ENCODE measurements around the gene CFAP299. TPM values are rescaled to one million over a fixed set of nuclear protein-coding genes. Genes with fewer than 3 reads are reported as not detected.
A peak's percentile ranks its signal among the peaks of the same experiment; 100 is the strongest.

Gene CFAP299
- total and polyA plus RNA-seq, 3 experiments from 2014 or later, result not detected

GRCh38 chr4:80500613-80501012 lies 165.1 kb downstream of the CFAP299 start:
- H3K4me1 Mint-ChIP-seq, result peaks cover 44 to 64% (median 58%) of the 10 kb centered on the region in 3 donors
- Histone ChIP-seq H3K27ac (ENCODE audit: low read depth, low read length) (no peak overlapping the region), H3K27me3 (ENCODE audit: insufficient read depth, low read length, poor library complexity, severe bottlenecking) (no peaks in the 10 kb centered on the region), H3K4me1 (ENCODE audit: insufficient read depth, low read length) (peaks cover 38% of the 10 kb centered on the region), H3K4me3 (ENCODE audit: low read length) (no peak overlapping the region), H3K36me3 (ENCODE audit: insufficient read depth, low read length) (no peaks in the 10 kb centered on the region), H3K9me3 (ENCODE audit: low read length) (no peaks in the 10 kb centered on the region)
- peak overlapping the region; percentile 32 to 86 (median 62) for H3K27ac Mint-ChIP-seq
- H3K27me3 Mint-ChIP-seq, result peaks cover 0 to 2% of the 10 kb centered on the region in 2 donors
- peak overlapping the region in 6 of 7 donors; percentile 6 to 56 (median 20) for H3K4me3 Mint-ChIP-seq
- H3K9me3 Mint-ChIP-seq, result peaks cover 6 to 16% (median 9%) of the 10 kb centered on the region in 5 donors
- POLR2A ChIA-PET, result no interaction called here
- DNase-seq, result peak in 3 of 5 donors; percentile 55 to 69 (median 66)
- CTCF ChIA-PET, result interaction anchor here (1.0 kb wide), 1 partner anchor 24 kb away, joined by 3 read pairs; no protein-coding TSS in a partner anchor
- H3K36me3 Mint-ChIP-seq, result peaks cover 0 to 23% (median 2%) of the 10 kb centered on the region in 3 donors

GRCh38 chr4:80507077-80507476 lies 171.5 kb downstream of the CFAP299 start:
- Histone ChIP-seq H3K4me1 (ENCODE audit: insufficient read depth, low read length) (peaks cover 18% of the 10 kb centered on the region), H3K27me3 (ENCODE audit: insufficient read depth, low read length, poor library complexity, severe bottlenecking) (no peaks in the 10 kb centered on the region), H3K4me3 (ENCODE audit: low read length) (no peak overlapping the region), H3K9me3 (ENCODE audit: low read length) (no peaks in the 10 kb centered on the region), H3K27ac (ENCODE audit: low read depth, low read length) (no peak overlapping the region), H3K36me3 (ENCODE audit: insufficient read depth, low read length) (no peaks in the 10 kb centered on the region)
- ChIA-PET POLR2A (no interaction called here), CTCF (no interaction called here)
- Mint-ChIP-seq H3K27me3 (peaks cover 0 to 2% of the 10 kb centered on the region in 2 donors), H3K9me3 (peaks cover 0 to 2% (median 0%) of the 10 kb centered on the region in 5 donors), H3K27ac (peak overlapping the region in 3 of 8 donors; percentile 10 to 58 (median 17)), H3K36me3 (peaks cover 0 to 2% (median 0%) of the 10 kb centered on the region in 3 donors), H3K4me3 (no peak overlapping the region), H3K4me1 (peaks cover 37 to 57% (median 46%) of the 10 kb centered on the region in 3 donors)
- no peak for DNase-seq

GRCh38 chr4:80507507-80507906 lies 172.0 kb downstream of the CFAP299 start:
- Mint-ChIP-seq H3K27me3 (peaks cover 0 to under 1% of the 10 kb centered on the region in 2 donors), H3K27ac (peak overlapping the region in 1 of 8 donors; percentile 35), H3K4me3 (peak overlapping the region in 1 of 7 donors; percentile 10), H3K9me3 (peaks cover 0 to 2% (median 0%) of the 10 kb centered on the region in 5 donors), H3K36me3 (peaks cover 0 to 2% (median 0%) of the 10 kb centered on the region in 3 donors), H3K4me1 (peaks cover 35 to 52% (median 42%) of the 10 kb centered on the region in 3 donors)
- no peaks in the 10 kb centered on the region for H3K27me3 ChIP-seq (ENCODE audit: insufficient read depth, low read length, poor library complexity, severe bottlenecking)
- ChIA-PET CTCF (no interaction called here), POLR2A (interaction anchor here (0.8 kb wide), 1 partner anchor 40 kb away, joined by 3 read pairs; no protein-coding TSS in a partner anchor)
- H3K4me1 ChIP-seq (ENCODE audit: insufficient read depth, low read length), result peaks cover 14% of the 10 kb centered on the region
- H3K9me3 ChIP-seq (ENCODE audit: low read length), result no peaks in the 10 kb centered on the region
- H3K4me3 ChIP-seq (ENCODE audit: low read length), result no peak overlapping the region
- H3K36me3 ChIP-seq (ENCODE audit: insufficient read depth, low read length), result no peaks in the 10 kb centered on the region
- H3K27ac ChIP-seq (ENCODE audit: low read depth, low read length), result no peak overlapping the region
- DNase-seq, result no peak

- Histone ChIP-seq H3K4me3 (ENCODE audit: low read length) (no peak overlapping the region), H3K27ac (ENCODE audit: low read depth, low read length) (no peak overlapping the region), H3K27me3 (ENCODE audit: insufficient read depth, low read length, poor library complexity, severe bottlenecking) (no peaks in the 10 kb centered on the region), H3K9me3 (ENCODE audit: low read length) (no peaks in the 10 kb centered on the region), H3K4me1 (ENCODE audit: insufficient read depth, low read length) (peaks cover 5% of the 10 kb centered on the region), H3K36me3 (ENCODE audit: insufficient read depth, low read length) (no peaks in the 10 kb centered on the region)
- no peak overlapping the region for H3K4me3 Mint-ChIP-seq
- no peaks in the 10 kb centered on the region for H3K36me3 Mint-ChIP-seq
- H3K27ac Mint-ChIP-seq, result no peak overlapping the region
- ChIA-PET CTCF (no interaction called here), POLR2A (no interaction called here)
- H3K27me3 Mint-ChIP-seq, result no peaks in the 10 kb centered on the region
- DNase-seq, result no peak
- H3K4me1 Mint-ChIP-seq, result peaks cover under 1 to 4% (median under 1%) of the 10 kb centered on the region in 3 donors
- no peaks in the 10 kb centered on the region for H3K9me3 Mint-ChIP-seq
Observed at GRCh38 chr4:80515496-80515895, 180.0 kb downstream of the CFAP299 start.

GRCh38 chr4:80521438-80521837 lies 185.9 kb downstream of the CFAP299 start:
- H3K4me3 ChIP-seq (ENCODE audit: low read length), result no peak overlapping the region
- ChIA-PET CTCF (no interaction called here), POLR2A (no interaction called here)
- no peaks in the 10 kb centered on the region for H3K9me3 ChIP-seq (ENCODE audit: low read length)
- no peaks in the 10 kb centered on the region for H3K27me3 ChIP-seq (ENCODE audit: insufficient read depth, low read length, poor library complexity, severe bottlenecking)
- DNase-seq, result no peak
- H3K4me1 ChIP-seq (ENCODE audit: insufficient read depth, low read length), result no peaks in the 10 kb centered on the region
- H3K36me3 ChIP-seq (ENCODE audit: insufficient read depth, low read length), result no peaks in the 10 kb centered on the region
- H3K27ac Mint-ChIP-seq, result no peak overlapping the region
- no peaks in the 10 kb centered on the region for H3K9me3 Mint-ChIP-seq
- H3K36me3 Mint-ChIP-seq, result peaks cover 0 to 8% (median 0%) of the 10 kb centered on the region in 3 donors
- no peak overlapping the region for H3K4me3 Mint-ChIP-seq
- peaks cover 0 to 1% of the 10 kb centered on the region in 2 donors for H3K27me3 Mint-ChIP-seq
- H3K27ac ChIP-seq (ENCODE audit: low read depth, low read length), result no peak overlapping the region
- no peaks in the 10 kb centered on the region for H3K4me1 Mint-ChIP-seq

- no peak overlapping the region for H3K4me3 Mint-ChIP-seq
- H3K4me3 ChIP-seq (ENCODE audit: low read length), result no peak overlapping the region
- peaks cover 0 to 3% (median 0%) of the 10 kb centered on the region in 3 donors for H3K36me3 Mint-ChIP-seq
- H3K36me3 ChIP-seq (ENCODE audit: insufficient read depth, low read length), result no peaks in the 10 kb centered on the region
- no peaks in the 10 kb centered on the region for H3K4me1 Mint-ChIP-seq
- peaks cover 0 to 4% of the 10 kb centered on the region in 2 donors for H3K27me3 Mint-ChIP-seq
- POLR2A ChIA-PET, result interaction anchor here (0.7 kb wide), 1 partner anchor 289 kb away, joined by 3 read pairs; no protein-coding TSS in a partner anchor
- no peaks in the 10 kb centered on the region for H3K9me3 ChIP-seq (ENCODE audit: low read length)
- no peak overlapping the region for H3K27ac ChIP-seq (ENCODE audit: low read depth, low read length)
- CTCF ChIA-PET, result no interaction called here
- no peaks in the 10 kb centered on the region for H3K9me3 Mint-ChIP-seq
- no peaks in the 10 kb centered on the region for H3K4me1 ChIP-seq (ENCODE audit: insufficient read depth, low read length)
- no peak overlapping the region for H3K27ac Mint-ChIP-seq
- DNase-seq, result no peak
- H3K27me3 ChIP-seq (ENCODE audit: insufficient read depth, low read length, poor library complexity, severe bottlenecking), result no peaks in the 10 kb centered on the region
Observed at GRCh38 chr4:80526697-80527096, 191.2 kb downstream of the CFAP299 start.

GRCh38 chr4:80529026-80529425 lies 193.5 kb downstream of the CFAP299 start:
- Mint-ChIP-seq H3K27me3 (peaks cover 0 to 3% of the 10 kb centered on the region in 2 donors), H3K4me1 (no peaks in the 10 kb centered on the region), H3K36me3 (peaks cover 0 to 6% (median 0%) of the 10 kb centered on the region in 3 donors), H3K4me3 (no peak overlapping the region), H3K27ac (no peak overlapping the region), H3K9me3 (no peaks in the 10 kb centered on the region)
- Histone ChIP-seq H3K9me3 (ENCODE audit: low read length) (no peaks in the 10 kb centered on the region), H3K36me3 (ENCODE audit: insufficient read depth, low read length) (no peaks in the 10 kb centered on the region), H3K4me3 (ENCODE audit: low read length) (no peak overlapping the region), H3K27me3 (ENCODE audit: insufficient read depth, low read length, poor library complexity, severe bottlenecking) (no peaks in the 10 kb centered on the region), H3K27ac (ENCODE audit: low read depth, low read length) (no peak overlapping the region), H3K4me1 (ENCODE audit: insufficient read depth, low read length) (no peaks in the 10 kb centered on the region)
- ChIA-PET CTCF (no interaction called here), POLR2A (no interaction called here)
- no peak for DNase-seq

- Histone ChIP-seq H3K27ac (ENCODE audit: low read depth, low read length) (no peak overlapping the region), H3K36me3 (ENCODE audit: insufficient read depth, low read length) (no peaks in the 10 kb centered on the region), H3K9me3 (ENCODE audit: low read length) (no peaks in the 10 kb centered on the region), H3K27me3 (ENCODE audit: insufficient read depth, low read length, poor library complexity, severe bottlenecking) (no peaks in the 10 kb centered on the region), H3K4me3 (ENCODE audit: low read length) (no peak overlapping the region), H3K4me1 (ENCODE audit: insufficient read depth, low read length) (no peaks in the 10 kb centered on the region)
- H3K27ac Mint-ChIP-seq, result no peak overlapping the region
- peaks cover 0 to 10% (median 0%) of the 10 kb centered on the region in 3 donors for H3K36me3 Mint-ChIP-seq
- POLR2A ChIA-PET, result no interaction called here
- H3K27me3 Mint-ChIP-seq, result peaks cover 0 to 3% of the 10 kb centered on the region in 2 donors
- H3K4me1 Mint-ChIP-seq, result no peaks in the 10 kb centered on the region
- no peak overlapping the region for H3K4me3 Mint-ChIP-seq
- CTCF ChIA-PET, result no interaction called here
- no peak for DNase-seq
- H3K9me3 Mint-ChIP-seq, result no peaks in the 10 kb centered on the region
Observed at GRCh38 chr4:80532674-80533333, 197.3 kb downstream of the CFAP299 start.

All from CD8-positive, alpha-beta memory T cell (primary cell).